HepG2 (cell line): ENCODE measurements around the gene COL4A2. TPM values are rescaled to one million over a fixed set of nuclear protein-coding genes. Genes with fewer than 3 reads are reported as not detected.

Source experiments
- ATAC-seq: fragments of 200-7000 bp; cut with Tn5 transposase; 3 replicates; pipeline ENCODE4 v1.9.1; 2020; ENCODE audit warnings: mild to moderate bottlenecking, moderate library complexity
- BruUV-seq: library from RNA; stranded (reverse); fragments of 400-500 nt; replicated peaks from 2 replicates; lab custom pipeline; 2021; lab: Mats Ljungman, UMichigan
- CTCF ChIA-PET: fragments of 300-600 bp; formaldehyde crosslinking; extraction: SDS; loops from one replicate; lab custom pipeline; 2021; ENCODE audit warnings: low total read pairs, inconsistent platforms, low intra/inter-chr PET ratio; lab: Yijun Ruan, JAX
- POLR2A ChIA-PET: fragments of 350-600 bp; sonication (Branson Sonifier 250); formaldehyde crosslinking; loops from one replicate; lab custom pipeline; 2020; ENCODE audit warnings: antibody characterized with exemption, inconsistent platforms; lab: Yijun Ruan, JAX
- DNase-seq: peaks from one replicate; pipeline ENCODE4 v3.0.0-alpha.2; 2015; ENCODE audit warnings: low spot score
- FAIRE-seq: peaks from 3 replicates; lab custom pipeline; 2011; peaks lifted over from hg19 to GRCh38; lab: Jason Lieb, UNC
- H2AFZ ChIP-seq: one replicate; pipeline ENCODE4 v1.6.1; 2011; ENCODE audit warnings: low read length, inconsistent platforms
- H3K27ac ChIP-seq: fragments of 300-600 bp; 3 replicates; pipeline ENCODE4 v1.8.0; 2011; ENCODE audit warnings: mixed run types, mild to moderate bottlenecking, mixed read lengths, low read length, inconsistent platforms; ENCODE audit not compliant: insufficient read depth; ENCODE audit errors: extremely low read length
- H3K27me3 ChIP-seq, 2 experiments: fragments of 200-600 bp in 1 of 2; 2 replicates in 1 of 2; 3 replicates in 1 of 2; pipeline versions ENCODE4 v1.6.0 to v1.8.0; 2011; ENCODE audit warnings: low read length in 2 of 2, mild to moderate bottlenecking in 2 of 2, moderate library complexity in 2 of 2, inconsistent platforms in 1 of 2; ENCODE audit not compliant: insufficient read depth in 2 of 2, control insufficient read depth in 1 of 2
- H3K36me3 ChIP-seq, 2 experiments: fragments of 200-600 bp in 1 of 2; replicated peaks in 1 of 2; 2 replicates in 1 of 2; 3 replicates in 1 of 2; pipeline versions ENCODE4 v1.5.1 to v1.8.0; 2011; ENCODE audit warnings: low read length in 2 of 2, inconsistent platforms in 1 of 2; ENCODE audit not compliant: insufficient read depth in 2 of 2, control insufficient read depth in 1 of 2
- H3K4me1 ChIP-seq: 2 replicates; pipeline ENCODE4 v1.5.1; 2012; ENCODE audit warnings: low read length, inconsistent platforms; ENCODE audit not compliant: insufficient read depth
- H3K4me2 ChIP-seq: 2 replicates; pipeline ENCODE4 v1.6.0; 2011; ENCODE audit warnings: low read depth, low read length, inconsistent platforms
- H3K4me3 ChIP-seq, 3 experiments: fragments of 200-600 bp in 1 of 3; sonication (generic), shearing (Covaris generic) in 1 of 3; replicated peaks in 1 of 3; 2 replicates each; pipeline ENCODE4 v1.5.1; 2011 to 2016; ENCODE audit warnings: low read length in 3 of 3, inconsistent platforms in 2 of 3, low read depth in 2 of 3, mild to moderate bottlenecking in 2 of 3, control low read depth in 1 of 3, mixed read lengths in 1 of 3; ENCODE audit not compliant: insufficient read depth in 1 of 3
- H3K79me2 ChIP-seq: one replicate; pipeline ENCODE4 v1.6.1; 2011; ENCODE audit warnings: low read length, inconsistent platforms; ENCODE audit not compliant: insufficient read depth
- H3K9ac ChIP-seq: 2 replicates; pipeline ENCODE4 v1.6.0; 2011; ENCODE audit warnings: mild to moderate bottlenecking, low read depth, low read length, inconsistent platforms; ENCODE audit not compliant: insufficient read depth
- H3K9me3 ChIP-seq: 2 replicates; pipeline ENCODE4 v1.5.1; 2012; ENCODE audit warnings: mild to moderate bottlenecking, low read length
- H4K20me1 ChIP-seq: 2 replicates; pipeline ENCODE4 v1.6.0; 2011; ENCODE audit warnings: inconsistent platforms, mild to moderate bottlenecking, low read length, moderate library complexity; ENCODE audit not compliant: insufficient read depth
- DDIT3 ChIP-seq: sonication (generic); formaldehyde crosslinking; IDR thresholded peaks from 2 replicates; pipeline ENCODE4 v1.4.0; 2020; ENCODE audit warnings: mild to moderate bottlenecking, missing genetic modification reagents
- HNRNPL ChIP-seq: fragments of 200-400 bp; formaldehyde crosslinking; IDR thresholded peaks from 2 replicates; pipeline ENCODE4 v1.6.1; 2017; ENCODE audit warnings: mild to moderate bottlenecking, low read depth, low read length
- MLLT10 ChIP-seq: sonication (generic); formaldehyde crosslinking; IDR thresholded peaks from 2 replicates; pipeline ENCODE4 v1.4.0; 2020; ENCODE audit warnings: missing genetic modification reagents
- PHF8 ChIP-seq: sonication (generic); formaldehyde crosslinking; IDR thresholded peaks from 2 replicates; pipeline ENCODE4 v1.5.0; 2020; ENCODE audit warnings: missing genetic modification reagents
- RAD21 ChIP-seq: fragments of 450-650 bp; formaldehyde crosslinking; IDR thresholded peaks from 2 replicates; pipeline ENCODE4 v1.5.0; 2020; ENCODE audit warnings: mild to moderate bottlenecking
- RERE ChIP-seq: IDR thresholded peaks from 2 replicates; pipeline ENCODE4 v1.6.1; 2016; ENCODE audit warnings: low read depth, missing genetic modification reagents, missing compliant biosample characterization
- TEAD2 ChIP-seq: sonication (generic); formaldehyde crosslinking; IDR thresholded peaks from 2 replicates; pipeline ENCODE4 v1.9.0; 2021; ENCODE audit warnings: missing genetic modification reagents
- ZFYVE20 ChIP-seq: sonication (generic); formaldehyde crosslinking; IDR thresholded peaks from 2 replicates; pipeline ENCODE4 v1.8.0; 2023; ENCODE audit warnings: low read depth, mild to moderate bottlenecking, moderate library complexity, missing genetic modification reagents, borderline replicate concordance
- ZHX1 ChIP-seq: sonication (generic); formaldehyde crosslinking; IDR thresholded peaks from 2 replicates; pipeline ENCODE4 v1.8.1; 2022; ENCODE audit warnings: low read depth, mild to moderate bottlenecking, missing genetic modification reagents
- WGBS: methylation state at CpG from one replicate; pipeline ENCODE4 v1.1.6; 2017; ENCODE audit warnings: low lambda C conversion rate; 5-methylcytosine and 5-hydroxymethylcytosine counted together
- in situ Hi-C: cut with HindIII; loops from 2 replicates; pipeline ENCODE4 v1.10.0; 2017; ENCODE audit warnings: low pct_unique_long_range_greater_than_20kb; ENCODE audit not compliant: extremely low pct_ligation_motif_present
- intact Hi-C: fragments of 100-400 bp; cut with micrococcal nuclease; formaldehyde crosslinking; loops from one replicate; pipeline ENCODE4 v1.10.0; 2022; ENCODE audit not compliant: unreplicated experiment
- polyA plus RNA-seq, 8 experiments: library from polyadenylated mRNA; depleted of rRNA in 3 of 8; stranded (reverse) in 7 of 8; unstranded in 1 of 8; fragments of >200 nt; fragmentation: Illumina TruSeq in 4 of 8; extraction: Trizol in 4 of 8; gene quantifications; 2 replicates each; pipeline versions ENCODE4 v1.2.1 to v1.2.3, GENCODE V29; 2011 to 2016; ENCODE audit warnings: low read depth in 4 of 8, missing spikeins in 1 of 8, mixed read lengths in 1 of 8; ENCODE audit not compliant: insufficient read depth in 1 of 8
- total RNA-seq, 5 experiments: library from RNA; depleted of rRNA; stranded (reverse); fragments of >200 nt; fragmentation: Illumina TruSeq; extraction: Trizol; gene quantifications; 2 replicates each; pipeline ENCODE4 v1.2.3, GENCODE V29; 2016; ENCODE audit warnings: low read depth in 1 of 5

COL4A2 gene
- total and polyA plus RNA-seq, 2 of the 13 experiments (the other 11 are each of a cell fraction or from before 2014, with no cell fraction given): 0.22 to 1.9 TPM

GRCh38 chr13:110421696-110422385, 114.8 kb downstream of the COL4A2 start:
- Histone ChIP-seq H3K4me1 (no peaks in the 10 kb centered on the region), H3K27ac (no peak overlapping the region), H3K9ac (no peak overlapping the region), H3K4me3 (no peak overlapping the region), H3K4me2 (no peak overlapping the region), H2AFZ (no peak overlapping the region), H4K20me1 (no peaks in the 10 kb centered on the region), H3K79me2 (no peaks in the 10 kb centered on the region), H3K36me3 (no peaks in the 10 kb centered on the region), H3K27me3 (peaks cover 0 to 44% of the 10 kb centered on the region in 2 experiments; a peak in 2 of 5 replicates), H3K9me3 (no peaks in the 10 kb centered on the region)
- DNase-seq (no peak), FAIRE-seq (no peak), ATAC-seq (no peak)
- TF ChIP-seq ZFYVE20: no peak
- no peak for TF ChIP-seq MLLT10 (CRISPR knock-in tag)
- TF ChIP-seq PHF8 (CRISPR knock-in tag): no peak
- no peak for TF ChIP-seq ZHX1 (CRISPR knock-in tag)
- TF ChIP-seq TEAD2: no peak
- no peak for TF ChIP-seq HNRNPL
- no peak for TF ChIP-seq RERE (CRISPR knock-in tag)
- TF ChIP-seq RAD21 (CRISPR knock-in tag): no peak
- TF ChIP-seq DDIT3 (CRISPR knock-in tag): no peak
- whole genome bisulfite sequencing: 32% methylated on average over 11 of the region's 11 CpGs
- in situ Hi-C loops (loop anchor here (25.0 kb wide), 1 partner anchor 1460 kb away; no protein-coding TSS in a partner anchor), intact Hi-C loops (no loop called here)
- CTCF ChIA-PET: no interaction called here
- no TSS peak for BruUV-seq
- POLR2A ChIA-PET: no interaction called here
